Stimulated activated CD4-positive, alpha-beta T cell treated with anti-CD3 and anti-CD28 coated beads, Interleukin-2, amount 100 ng/mL, for 24 hours (primary cell): Measurements from ENCODE around the gene SMIM44.
"Not testable (repeated sequence)": the region's sequence is repeated elsewhere in the genome, so short reads cannot be mapped to it uniquely, and the experiment has no call there.

Source experiments
- DNase-seq, 2 donors: peaks; one replicate each; pipeline ENCODE4 v3.0.0-alpha.2; 2020

SMIM44 gene

DNA sequence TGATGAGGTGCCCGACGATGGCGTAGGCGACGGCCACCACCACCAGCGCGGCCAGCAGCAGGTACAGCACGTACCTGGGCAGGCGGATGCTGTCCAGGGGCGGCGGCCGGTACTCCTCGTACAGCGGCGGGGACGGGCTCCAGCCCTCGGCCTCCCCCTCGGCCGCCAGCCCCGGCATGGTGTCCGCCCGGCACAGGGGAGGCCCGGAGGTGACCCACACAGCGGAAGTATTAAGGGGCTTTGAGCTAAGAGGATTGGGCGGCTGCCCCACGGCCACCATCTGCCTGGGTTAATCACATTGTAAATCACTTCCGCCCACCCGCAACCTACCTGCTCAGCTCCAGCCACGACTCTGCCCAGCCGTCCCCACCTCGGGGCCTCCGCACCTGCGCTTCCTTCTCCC lies at the start of gene SMIM44:
SMIM44 (minus strand) TSS at position 216 of the 403 bp plus-strand sequence; CDS start at position 178, 38 bp downstream.
- DNase-seq: no peak

DNA sequence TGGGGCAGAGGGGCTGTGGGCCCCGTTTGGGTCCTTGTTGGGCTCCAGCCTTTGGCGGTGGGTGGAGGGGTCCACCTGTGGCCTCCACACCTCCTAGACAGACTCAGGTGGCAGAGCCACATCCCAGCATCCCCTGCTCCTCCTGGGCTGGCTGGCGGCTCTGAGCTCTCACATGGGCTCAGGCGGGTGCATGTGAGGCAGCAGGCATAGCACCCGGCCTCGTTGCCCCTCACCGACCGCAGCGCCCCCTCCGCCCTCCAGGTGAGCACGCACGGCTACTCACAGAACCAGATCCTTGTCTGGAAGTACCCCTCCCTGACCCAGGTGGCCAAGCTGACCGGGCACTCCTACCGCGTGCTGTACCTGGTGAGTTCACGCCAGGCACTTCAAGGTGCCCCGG lies 49.8 kb upstream of the SMIM44 start:
- no peak for DNase-seq

DNA sequence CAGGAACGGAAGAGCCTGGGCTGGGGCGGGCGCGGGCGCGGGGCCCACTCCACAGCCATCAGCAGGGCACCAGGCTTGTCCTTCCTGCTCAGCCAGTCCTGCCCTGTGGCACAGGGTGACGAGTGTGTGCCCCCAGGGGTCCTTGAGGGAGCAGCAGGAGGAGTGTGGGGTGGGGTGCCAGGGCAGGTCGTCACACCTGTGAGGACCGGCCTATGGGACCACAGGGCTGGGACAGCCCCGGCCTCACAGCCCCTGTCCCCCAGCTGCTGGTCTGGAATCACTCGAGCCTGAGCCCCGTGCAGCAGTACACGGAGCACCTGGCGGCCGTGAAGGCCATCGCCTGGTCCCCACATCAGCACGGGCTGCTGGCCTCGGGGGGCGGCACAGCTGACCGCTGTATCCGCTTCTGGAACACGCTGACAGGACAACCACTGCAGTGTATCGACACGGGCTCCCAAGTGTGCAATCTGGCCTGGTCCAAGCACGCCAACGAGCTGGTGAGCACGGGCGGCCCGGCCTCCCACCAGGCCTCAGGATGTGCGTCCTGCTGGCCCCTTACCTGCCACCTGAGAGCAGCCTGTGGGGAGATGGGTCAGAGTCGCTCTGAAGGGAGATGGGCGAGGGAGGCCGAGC lies 49.0 kb upstream of the SMIM44 start:
- DNase-seq: no peak

DNA sequence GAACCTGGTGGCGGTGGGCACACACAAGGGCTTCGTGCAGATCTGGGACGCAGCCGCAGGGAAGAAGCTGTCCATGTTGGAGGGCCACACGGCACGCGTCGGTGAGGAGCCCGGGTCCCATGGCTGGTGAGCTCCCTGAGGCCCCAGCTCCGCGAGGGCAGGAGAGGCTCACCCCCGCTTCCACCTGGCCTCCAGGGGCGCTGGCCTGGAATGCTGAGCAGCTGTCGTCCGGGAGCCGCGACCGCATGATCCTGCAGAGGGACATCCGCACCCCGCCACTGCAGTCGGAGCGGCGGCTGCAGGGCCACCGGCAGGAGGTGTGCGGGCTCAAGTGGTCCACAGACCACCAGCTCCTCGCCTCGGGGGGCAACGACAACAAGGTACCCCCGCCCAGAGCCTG lies 48.5 kb upstream of the SMIM44 start:
- no peak for DNase-seq

DNA sequence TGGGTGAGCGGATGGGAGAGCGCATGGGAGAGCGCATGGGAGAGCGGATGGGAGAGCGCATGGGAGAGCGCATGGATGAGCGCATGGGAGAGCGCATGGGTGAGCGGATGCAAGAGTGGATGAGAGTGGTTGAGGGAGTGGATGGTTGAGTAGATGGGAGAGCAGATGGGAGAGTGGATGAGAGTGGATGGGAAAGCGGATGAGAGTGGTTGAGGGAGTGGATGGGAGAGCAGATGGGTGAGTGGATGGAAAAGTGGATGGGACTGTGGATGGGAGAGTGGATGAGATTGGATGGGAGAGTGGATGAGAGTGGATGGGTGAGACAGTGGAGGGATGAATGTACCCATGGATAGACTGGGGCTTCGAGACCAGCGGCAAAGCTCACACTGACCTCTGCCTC lies 47.1 kb upstream of the SMIM44 start:
- DNase-seq: no peak

DNA sequence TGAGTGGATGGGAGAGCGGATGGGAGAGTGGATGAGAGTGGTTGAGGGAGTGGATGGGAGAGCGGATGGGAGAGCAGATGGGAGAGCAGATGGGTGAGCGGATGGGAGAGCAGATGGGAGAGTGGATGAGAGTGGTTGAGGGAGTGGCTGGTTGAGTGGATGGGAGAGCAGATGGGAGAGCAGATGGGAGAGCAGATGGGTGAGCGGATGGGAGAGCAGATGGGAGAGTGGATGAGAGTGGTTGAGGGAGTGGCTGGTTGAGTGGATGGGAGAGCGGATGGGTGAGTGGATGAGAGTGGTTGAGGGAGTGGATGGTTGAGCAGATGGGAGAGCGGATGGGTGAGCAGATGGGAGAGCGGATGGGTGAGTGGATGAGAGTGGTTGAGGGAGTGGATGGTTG lies 46.1 kb upstream of the SMIM44 start:
- DNase-seq: not testable (repeated sequence)

DNA sequence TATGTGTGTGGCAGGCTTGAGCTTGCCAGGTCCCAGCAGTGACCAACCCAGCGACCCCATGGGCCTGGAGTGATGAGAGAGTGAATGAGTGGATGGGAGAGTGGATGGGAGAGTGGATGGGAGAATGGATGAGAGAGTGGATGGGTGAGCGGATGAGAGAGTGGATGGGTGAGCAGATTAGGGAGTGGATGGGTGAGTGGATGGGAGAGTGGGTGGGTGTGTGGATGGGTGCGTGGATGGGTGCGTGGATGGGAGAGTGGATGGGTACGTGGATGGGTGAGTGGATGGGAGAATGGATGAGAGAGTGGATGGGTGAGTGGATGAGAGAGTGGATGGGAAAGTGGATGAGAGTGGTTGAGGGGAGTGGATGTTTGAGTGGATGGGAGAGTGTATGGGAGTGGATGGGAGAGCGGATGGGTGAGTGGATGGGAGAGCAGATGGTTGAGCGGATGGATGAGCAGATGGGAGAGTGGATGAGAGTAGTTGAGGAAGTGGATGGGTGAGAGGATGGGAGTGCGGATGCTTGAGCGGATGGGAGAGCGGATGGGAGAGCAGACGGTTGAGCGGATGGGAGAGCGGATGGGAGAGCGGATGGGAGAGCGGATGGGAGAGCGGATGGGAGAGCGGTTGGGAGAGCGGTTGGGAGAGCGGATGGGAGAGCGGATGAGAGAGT lies 45.4 kb upstream of the SMIM44 start:
- DNase-seq: no peak

DNA sequence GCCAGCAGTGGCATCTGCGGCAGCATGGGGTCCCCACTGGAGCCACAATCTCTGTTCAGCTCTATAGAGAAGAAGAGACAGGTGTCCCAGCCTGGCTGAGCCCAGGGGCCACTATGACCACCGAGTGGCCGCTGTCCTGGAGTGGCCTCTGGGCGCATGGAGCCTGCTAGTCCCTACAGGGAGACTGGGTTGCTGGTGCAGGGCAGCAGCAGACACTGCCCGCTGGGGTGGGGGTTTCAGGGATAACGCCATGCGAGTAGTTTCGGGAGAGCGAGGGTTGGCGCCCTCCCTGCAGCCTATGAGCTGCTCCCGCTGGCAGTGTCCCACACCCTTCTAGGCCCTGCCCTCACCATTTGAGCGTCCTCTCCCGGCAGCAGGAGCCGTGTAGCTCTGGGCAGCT lies 44.8 kb upstream of the SMIM44 start:
- no peak for DNase-seq

DNA sequence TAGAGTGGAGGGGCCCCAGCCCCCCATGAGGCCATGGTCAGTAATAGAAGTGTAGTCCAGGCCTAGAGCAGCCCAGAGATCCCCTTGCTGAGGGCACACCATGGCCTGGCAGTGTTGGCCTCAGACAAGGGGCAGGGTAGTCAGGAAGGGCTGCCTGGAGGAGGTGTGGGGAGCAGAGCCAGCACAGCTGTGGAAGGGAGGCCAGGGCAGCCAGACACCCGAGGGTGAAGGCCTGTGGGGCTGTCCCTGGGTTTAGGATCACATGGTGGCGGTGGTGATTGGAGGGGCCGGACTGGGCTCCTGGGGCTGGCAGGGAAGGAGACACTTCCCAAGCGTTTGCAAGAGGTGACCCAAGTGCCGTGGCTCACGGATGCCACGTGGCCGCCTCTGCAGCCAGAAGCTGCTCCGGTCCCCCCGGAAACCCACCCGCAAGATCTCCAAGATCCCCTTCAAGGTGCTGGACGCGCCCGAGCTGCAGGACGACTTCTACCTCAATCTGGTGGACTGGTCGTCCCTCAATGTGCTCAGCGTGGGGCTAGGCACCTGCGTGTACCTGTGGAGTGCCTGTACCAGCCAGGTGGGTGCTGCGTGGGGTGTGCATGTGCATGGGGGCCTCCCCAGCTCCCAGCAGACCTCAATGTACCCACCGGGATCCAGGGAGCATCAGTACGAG lies 44.1 kb upstream of the SMIM44 start:
- no peak for DNase-seq

DNA sequence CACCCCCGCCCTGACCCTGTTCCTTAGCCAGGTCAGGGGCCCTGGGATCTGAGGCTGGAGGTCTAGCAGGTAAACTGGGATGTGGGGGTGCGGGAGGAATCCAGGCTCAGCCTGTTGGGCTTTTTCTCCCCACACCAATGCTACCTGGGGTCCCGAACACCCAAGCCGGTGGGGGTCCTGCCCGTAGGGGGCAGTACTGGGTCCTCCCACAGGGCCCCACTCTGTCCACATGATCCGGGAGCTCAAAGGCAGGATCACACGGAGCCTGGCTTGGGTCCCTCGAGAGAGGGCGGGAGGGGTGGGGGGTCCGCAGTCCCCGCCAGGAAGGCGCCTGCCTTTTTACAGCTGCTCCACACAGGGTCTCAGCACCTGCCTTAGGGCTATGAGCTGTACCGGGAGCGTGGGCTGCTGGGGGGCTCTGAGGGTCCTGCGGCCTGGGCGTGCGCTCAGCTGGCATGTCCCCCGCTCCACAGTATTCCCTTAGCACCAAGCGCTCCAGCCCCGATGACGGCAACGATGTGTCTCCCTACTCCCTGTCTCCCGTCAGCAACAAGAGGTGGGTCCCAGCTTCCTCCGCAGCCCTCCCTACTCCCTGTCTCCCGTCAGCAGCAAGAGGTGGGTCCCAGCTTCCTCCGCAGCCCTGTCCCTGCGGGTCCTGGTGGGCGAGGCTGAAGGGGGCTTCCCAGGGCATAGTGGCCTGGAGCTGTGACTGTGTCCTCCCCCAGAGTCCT lies 43.4 kb upstream of the SMIM44 start:
- no peak for DNase-seq

DNA sequence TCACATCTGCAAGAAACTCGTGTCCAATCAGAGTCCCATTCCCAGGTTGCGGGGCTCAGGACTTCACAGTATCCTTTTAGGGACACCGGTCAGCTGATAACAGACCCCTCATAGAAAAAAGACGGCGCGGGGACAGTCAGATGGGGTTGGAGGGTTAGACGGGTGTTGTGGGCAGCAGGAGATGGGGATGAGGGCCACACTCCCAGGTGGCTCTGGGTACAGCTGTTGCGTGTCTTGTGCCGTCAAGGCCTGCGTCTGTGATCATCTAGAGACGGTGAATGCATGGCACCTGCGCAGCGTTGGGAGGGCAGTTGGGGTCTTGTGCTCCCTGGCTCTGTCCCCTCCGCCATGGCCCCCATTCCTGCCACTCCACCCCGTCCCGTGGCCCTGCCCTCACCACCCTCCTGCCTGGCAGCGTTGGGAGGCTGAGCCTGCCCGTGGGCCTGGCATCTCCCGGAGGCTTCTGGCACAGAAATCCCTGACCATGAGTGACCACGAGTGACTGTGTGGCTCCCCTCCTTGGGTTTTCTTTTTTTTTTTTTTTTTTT lies 41.7 kb upstream of the SMIM44 start:
- no peak for DNase-seq

DNA sequence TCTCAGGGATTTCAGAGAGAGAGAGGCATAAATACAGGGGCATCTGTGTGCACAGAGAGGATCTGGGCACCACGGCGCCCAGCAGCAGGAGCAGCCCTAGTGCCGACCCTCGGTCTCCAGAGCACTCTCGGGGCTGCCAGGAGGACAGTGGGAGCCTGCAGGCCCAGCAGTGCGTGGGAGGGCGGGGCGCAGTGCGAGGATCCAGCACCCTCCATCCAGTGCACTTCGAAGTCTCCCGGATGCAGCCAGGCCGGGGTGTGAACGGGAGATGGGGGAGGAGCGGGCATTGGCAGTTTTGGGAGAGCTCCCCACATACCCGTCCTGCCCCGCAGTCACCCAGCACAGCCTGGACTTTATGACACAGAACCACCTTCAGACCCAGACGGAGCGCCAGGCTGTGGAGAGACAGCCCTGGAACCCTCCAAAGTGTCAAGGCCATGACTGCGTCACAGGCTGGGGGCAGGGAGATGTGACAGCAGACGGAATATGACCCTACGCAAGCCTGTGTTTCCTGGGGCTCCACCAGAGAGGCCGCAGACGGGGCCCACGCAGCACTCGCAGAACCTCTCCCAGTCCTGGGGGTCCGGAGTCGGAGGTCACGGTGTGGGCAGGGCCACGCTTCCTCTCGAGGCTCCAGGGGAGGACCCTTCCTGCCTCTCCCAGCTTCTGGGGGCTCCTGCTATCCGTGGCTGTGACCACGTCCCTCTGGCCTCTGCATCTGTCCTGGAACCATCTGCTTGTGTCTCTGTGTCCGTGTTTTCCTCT lies 41.0 kb upstream of the SMIM44 start:
- DNase-seq: no peak

DNA sequence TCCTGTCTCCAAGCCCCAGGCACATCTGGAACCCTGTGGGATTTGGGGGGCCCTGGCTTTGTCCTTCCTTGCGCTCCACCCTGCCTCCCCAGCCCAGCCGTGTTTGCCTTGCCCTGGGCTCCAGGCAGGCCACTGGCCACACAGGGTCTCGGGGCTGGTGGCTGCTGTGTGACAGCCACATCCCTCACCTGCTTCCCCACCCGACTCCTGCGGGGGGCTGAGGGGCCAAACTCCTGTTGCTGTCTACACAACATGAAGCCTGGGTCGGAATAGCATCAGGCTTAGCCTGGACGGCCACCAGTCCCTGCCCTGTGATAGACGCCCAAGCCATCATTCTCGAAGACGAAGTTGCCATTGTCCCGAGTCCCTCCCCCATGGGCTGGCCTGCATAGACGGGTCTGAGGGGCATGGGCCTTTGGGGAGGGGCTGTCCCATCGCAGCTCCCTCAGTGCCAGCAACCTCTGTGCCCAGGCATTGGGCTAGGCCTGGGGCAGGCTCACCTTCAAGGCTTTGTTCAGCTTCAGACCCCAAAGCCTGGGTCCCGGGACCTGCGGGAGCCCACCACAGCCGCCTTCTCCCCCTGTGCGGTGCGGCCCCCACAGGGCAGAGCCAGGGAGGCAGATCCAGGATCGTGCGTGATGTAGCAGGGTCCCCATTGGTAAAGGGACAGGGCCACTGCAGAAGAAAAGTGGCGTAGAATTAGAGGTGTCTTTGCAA lies 40.3 kb upstream of the SMIM44 start:
- no peak for DNase-seq

DNA sequence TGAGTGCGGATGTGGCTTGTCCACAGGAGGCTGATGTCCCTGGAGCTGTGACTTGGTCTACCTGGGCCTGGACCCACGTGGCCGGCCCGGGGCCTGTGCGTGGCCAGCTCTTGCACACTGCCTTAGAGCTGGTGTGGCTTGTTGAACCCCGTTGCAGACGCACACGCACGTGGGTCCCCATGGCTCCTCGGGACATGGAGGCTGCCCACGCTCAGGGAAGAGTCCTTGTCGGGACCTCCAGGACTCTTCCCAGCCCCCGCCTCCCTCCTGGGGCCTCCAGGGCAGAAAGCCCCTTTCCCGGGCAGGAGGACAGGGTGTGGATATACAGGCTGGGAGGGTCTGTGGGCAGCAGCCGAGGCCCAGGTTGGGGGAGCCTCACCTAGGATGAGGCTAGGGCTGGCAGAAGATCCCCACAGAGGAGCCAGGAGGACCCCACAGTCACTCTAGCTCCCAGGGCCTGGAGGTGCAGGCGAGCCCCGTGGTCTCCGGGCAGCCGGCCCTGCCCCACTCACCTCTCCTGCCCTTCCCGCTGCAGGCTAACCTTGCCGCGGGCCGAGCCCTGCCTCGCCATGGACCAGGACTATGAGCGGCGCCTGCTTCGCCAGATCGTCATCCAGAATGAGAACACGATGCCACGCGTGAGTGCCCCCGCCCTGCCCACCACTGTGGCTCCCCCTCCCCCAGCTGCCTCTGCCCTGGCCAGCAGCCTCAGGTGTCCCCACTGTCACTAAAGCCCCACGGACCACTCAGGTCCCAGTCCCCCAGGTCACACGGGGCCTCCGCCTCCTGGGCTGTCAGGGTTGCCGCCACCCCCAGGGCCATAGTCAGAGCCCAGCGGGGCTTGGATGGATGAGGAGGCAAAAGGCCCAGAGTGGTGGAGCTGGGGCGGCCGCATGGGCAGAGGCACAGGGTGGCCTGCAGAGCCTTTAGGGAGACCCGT lies 39.5 kb upstream of the SMIM44 start:
- no peak for DNase-seq

DNA sequence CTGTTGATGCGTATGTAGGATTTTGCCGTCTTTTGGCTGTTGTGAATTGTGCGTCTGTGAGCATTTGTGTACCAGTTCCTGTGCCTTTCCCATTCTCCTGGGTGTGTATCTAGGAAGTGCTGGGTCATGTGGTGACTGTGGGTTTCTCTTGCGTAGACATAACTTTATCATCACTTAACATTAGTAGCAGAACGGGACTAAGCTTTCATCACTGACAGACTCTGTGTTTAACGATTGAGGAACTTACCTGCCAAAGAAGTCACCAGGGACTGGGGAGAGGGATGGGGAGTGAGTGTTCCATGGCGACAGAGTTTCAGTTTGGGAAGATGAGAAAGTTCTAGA lies 37.8 kb upstream of the SMIM44 start:
- DNase-seq: no peak

DNA sequence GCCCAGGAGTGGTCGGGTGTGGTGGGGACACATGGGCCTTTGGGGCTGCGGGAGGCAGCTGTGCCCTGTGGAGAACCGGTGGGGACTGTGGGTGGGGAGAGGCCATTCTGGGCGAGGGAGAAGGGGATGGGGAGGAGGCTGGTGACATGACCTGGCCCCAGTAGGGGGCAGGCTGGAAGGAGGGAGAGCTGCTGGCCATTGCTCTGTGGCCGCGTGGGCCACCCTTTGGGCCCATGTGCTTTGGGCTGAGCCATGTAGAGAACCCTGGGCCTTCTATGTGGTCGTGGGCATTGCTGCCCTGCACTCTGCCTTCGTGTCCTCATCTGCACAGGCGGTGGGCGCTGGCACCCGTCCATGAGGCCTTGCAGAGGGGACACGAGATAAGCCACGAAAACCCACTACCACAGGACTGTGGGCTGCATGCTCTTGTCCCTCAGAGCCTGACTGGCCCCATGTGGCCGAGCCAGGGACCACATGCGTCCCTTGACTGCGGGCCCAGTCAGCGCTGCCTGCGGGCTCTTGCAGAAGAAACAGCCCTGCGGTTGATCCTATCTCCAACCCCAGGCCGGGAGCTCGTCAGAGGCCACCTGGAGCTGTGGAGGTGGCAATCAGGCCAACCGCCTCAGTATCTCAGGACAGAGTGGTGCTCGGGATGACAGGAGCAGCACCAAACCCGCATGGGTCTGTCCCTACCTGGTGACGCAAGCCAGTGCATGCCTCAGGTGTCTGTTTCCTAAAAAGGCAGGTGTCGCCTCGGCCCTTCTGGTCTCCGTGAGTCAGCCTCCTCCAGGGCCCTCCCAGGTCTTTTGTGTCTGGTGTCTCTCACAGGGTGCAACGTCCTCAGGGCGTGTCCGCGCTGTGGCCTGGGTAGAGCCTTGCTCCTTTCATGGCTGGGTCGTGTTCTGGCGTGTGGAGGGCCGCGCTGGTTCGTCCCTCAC lies 37.2 kb upstream of the SMIM44 start:
- DNase-seq: no peak

DNA sequence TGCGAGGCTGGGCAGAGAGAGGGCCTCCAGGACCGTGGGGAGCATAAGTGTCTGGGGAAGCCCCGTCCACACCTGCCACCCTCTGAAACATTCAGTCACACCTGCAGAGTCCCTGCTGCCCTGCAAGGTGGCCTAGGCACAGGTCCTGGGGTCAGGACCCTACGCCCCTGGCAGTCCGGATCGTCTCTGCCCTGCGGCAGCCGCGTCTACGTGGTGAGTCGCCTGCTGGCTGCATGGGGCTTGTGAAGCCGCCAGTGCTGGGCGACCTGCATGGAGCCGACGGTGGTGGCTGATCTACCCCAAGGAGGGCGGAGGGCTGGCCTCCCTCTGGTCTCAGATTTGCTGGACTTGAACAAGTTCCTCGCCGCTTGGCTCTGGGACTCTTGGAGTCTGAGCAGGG lies 35.9 kb upstream of the SMIM44 start:
- no peak for DNase-seq

DNA sequence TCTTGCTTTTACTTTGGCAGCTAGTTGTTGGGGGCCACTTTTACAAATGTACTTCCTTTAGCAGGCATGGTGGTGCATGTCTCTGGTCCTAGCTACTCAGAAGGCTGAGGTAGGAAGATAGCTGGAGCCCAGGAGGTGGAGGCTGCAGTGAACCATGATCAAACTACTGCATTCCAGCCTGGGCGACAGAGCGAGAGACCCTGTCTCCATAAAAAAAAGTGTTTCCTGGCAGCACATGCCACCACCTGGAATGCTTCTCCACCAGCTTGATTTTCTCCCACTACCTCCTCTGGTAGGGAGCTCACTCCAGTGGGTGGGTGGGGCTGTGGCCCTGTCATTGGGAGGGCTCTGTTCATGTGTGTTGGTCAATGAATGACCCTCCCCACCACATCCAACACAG lies 35.4 kb upstream of the SMIM44 start:
- DNase-seq: no peak

DNA sequence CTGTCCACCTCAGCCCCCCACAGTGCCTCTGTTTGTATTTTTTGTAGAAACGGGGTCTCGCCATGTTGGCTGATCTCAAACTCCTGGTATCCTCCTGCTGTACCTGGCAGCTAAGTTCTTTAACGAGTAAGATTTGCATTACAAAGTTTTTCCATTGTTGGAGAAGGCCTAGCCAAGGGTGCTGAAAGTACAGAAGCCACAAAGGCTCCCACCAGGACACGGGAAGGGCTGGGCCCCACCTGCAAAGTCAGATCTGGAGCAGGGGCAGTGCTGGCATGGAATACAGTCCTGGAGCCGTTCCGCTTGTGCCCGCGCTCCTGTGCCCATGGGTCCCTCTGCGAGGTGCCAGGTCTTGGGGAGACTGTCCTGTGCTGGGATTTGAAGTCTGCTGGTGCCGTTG lies 35.0 kb upstream of the SMIM44 start:
- DNase-seq: no peak

DNA sequence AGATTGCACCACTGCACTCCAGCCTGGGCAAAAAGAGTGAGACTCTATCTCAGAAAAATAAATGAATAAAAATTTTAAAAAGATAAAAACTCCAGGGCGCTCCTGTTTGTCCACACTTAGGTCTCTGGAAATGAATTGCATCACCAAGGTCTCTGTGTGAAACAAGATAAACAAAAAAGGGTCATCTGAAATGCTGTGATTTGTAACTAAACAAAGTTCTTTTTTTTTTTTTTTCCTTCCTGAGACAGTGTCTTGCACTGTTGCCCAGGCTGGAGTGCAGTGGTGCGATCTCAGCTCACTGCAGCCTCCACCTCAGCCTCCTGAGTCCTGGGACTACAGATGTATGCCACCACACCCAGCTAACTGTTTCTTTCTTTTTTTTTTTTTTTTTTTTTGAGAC lies 34.4 kb upstream of the SMIM44 start:
- no peak for DNase-seq
